ENCODE data around the gene KCNJ5.

The KCNJ5 gene

GRCh38 chr11:128865490-128865889 is 25.7 kb upstream of the KCNJ5 start:
- H3K4me3 Mint-ChIP-seq, result peak overlapping the region in 1 of 3 experiments; percentile 65
- no peak for TF ChIP-seq CTCF (IDR thresholded peaks at IDR 0.05; ENCODE audit: unreplicated experiment in 3 of 3)
- peaks cover 2% of the 10 kb centered on the region for H3K9me3 Mint-ChIP-seq
- no peaks in the 10 kb centered on the region for H3K36me3 Mint-ChIP-seq (ENCODE audit: low read depth)
- H3K27me3 Mint-ChIP-seq (ENCODE audit: low read depth), result peaks cover 27% of the 10 kb centered on the region
- H3K27ac Mint-ChIP-seq, result peak overlapping the region in 1 of 3 experiments; percentile 78
- no peaks in the 10 kb centered on the region for H3K4me1 Mint-ChIP-seq

- no peak for TF ChIP-seq CTCF (IDR thresholded peaks at IDR 0.05; ENCODE audit: unreplicated experiment in 3 of 3)
- Mint-ChIP-seq H3K36me3 (ENCODE audit: low read depth) (no peaks in the 10 kb centered on the region), H3K9me3 (peaks cover 2% of the 10 kb centered on the region), H3K4me3 (peak within 1 kb of the TSS in 1 of 3 experiments; percentile 67), H3K27me3 (ENCODE audit: low read depth) (peaks cover 26% of the 10 kb centered on the region), H3K4me1 (no peaks in the 10 kb centered on the region), H3K27ac (peak within 1 kb of the TSS in 1 of 3 experiments; percentile 78)
Observed at GRCh38 chr11:128867277-128867676, 23.9 kb upstream of the KCNJ5 start, which contains the start of gene KCNJ1. Gene KCNJ1, minus strand, starts transcription at chr11:128867296. Its CDS starts 27,053 bp downstream, at chr11:128840243.

DNA sequence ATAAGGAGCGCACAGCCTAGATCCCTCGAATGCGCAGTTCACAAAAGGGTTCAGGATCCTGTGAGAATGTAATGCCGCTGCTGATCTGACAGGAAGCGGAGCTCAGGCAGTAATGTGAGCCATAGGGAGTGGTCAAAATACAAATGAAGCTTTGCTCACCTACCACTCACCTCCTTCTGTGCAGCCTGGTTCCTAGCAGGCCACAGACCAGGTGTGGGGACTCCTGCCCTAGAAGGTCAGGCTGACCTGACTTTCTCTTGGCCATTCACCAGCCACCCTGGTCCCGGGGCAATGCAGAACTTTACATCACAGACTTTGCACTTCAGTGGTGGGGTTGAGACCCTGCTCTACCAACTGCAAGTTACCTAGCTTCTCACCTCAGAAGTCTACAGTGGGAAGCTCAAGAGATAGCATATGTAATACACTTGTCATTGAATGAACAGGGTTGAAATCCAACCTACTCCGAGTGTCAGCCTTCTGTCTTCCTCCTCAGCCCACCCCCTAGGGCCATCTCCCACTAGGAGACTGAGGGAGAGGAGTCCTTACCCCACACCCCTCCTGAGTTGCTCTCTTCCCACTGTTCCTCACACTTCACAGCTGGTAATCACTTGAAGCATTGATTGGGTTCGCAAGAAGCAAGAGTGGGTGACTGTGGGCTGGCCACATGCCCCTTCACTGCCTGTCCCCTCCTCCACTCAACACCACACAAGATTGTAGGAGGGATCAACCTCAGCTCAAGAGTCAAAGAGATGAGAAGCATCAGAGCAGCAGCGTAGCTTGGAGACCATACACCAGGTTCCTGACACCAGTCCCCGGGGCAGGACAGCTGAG is 22.1 kb upstream of the KCNJ5 start:
- H3K36me3 Mint-ChIP-seq (ENCODE audit: low read depth), result no peaks in the 10 kb centered on the region
- peaks cover 2% of the 10 kb centered on the region for H3K9me3 Mint-ChIP-seq
- H3K27ac Mint-ChIP-seq, result no peak overlapping the region
- peaks cover 23% of the 10 kb centered on the region for H3K27me3 Mint-ChIP-seq (ENCODE audit: low read depth)
- no peak for TF ChIP-seq CTCF (IDR thresholded peaks at IDR 0.05; ENCODE audit: unreplicated experiment in 3 of 3)
- H3K4me3 Mint-ChIP-seq, result no peak overlapping the region
- H3K4me1 Mint-ChIP-seq, result no peaks in the 10 kb centered on the region

GRCh38 chr11:128871168-128871610 is 20.0 kb upstream of the KCNJ5 start:
- H3K9me3 Mint-ChIP-seq, result peaks cover 2% of the 10 kb centered on the region
- H3K4me1 Mint-ChIP-seq, result peaks cover 7% of the 10 kb centered on the region
- H3K36me3 Mint-ChIP-seq (ENCODE audit: low read depth), result no peaks in the 10 kb centered on the region
- H3K27me3 Mint-ChIP-seq (ENCODE audit: low read depth), result peaks cover 16% of the 10 kb centered on the region
- TF ChIP-seq CTCF (IDR thresholded peaks at IDR 0.05; ENCODE audit: unreplicated experiment in 3 of 3), result no peak
- H3K27ac Mint-ChIP-seq, result no peak overlapping the region
- no peak overlapping the region for H3K4me3 Mint-ChIP-seq

- H3K27me3 Mint-ChIP-seq (ENCODE audit: low read depth), result peaks cover 20% of the 10 kb centered on the region
- no peak overlapping the region for H3K27ac Mint-ChIP-seq
- H3K9me3 Mint-ChIP-seq, result peaks cover 1% of the 10 kb centered on the region
- no peak overlapping the region for H3K4me3 Mint-ChIP-seq
- TF ChIP-seq CTCF (IDR thresholded peaks at IDR 0.05; ENCODE audit: unreplicated experiment in 3 of 3), result no peak
- peaks cover 7% of the 10 kb centered on the region for H3K4me1 Mint-ChIP-seq
- H3K36me3 Mint-ChIP-seq (ENCODE audit: low read depth), result no peaks in the 10 kb centered on the region
Observed at GRCh38 chr11:128872094-128872493, 19.1 kb upstream of the KCNJ5 start.

DNA sequence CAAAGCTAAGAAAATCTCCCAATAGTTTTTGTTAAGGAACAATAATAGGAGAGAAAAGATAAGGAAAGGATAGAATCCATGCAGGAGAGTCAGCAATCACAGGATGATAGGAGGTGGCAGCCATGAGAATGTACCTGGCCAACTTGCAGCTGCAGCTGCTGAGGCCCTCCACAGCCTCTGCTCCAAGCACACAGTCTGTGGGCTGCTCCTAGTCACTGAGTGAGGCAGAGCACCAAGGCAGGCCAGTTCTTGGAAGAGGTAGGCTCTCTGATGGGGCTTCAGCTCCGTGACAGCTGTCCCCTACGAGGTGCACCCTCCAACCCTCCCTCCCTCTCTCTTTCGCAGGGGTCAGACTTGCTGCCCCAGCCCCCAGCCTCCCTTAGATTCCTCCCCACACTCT is 18.6 kb upstream of the KCNJ5 start:
- H3K27me3 Mint-ChIP-seq (ENCODE audit: low read depth), result peaks cover 20% of the 10 kb centered on the region
- peaks cover 7% of the 10 kb centered on the region for H3K4me1 Mint-ChIP-seq
- TF ChIP-seq CTCF (IDR thresholded peaks at IDR 0.05; ENCODE audit: unreplicated experiment in 3 of 3), result no peak
- H3K4me3 Mint-ChIP-seq, result no peak overlapping the region
- no peak overlapping the region for H3K27ac Mint-ChIP-seq
- H3K9me3 Mint-ChIP-seq, result no peaks in the 10 kb centered on the region
- no peaks in the 10 kb centered on the region for H3K36me3 Mint-ChIP-seq (ENCODE audit: low read depth)
